HG03060 (cell line): ENCODE data around the gene TAPT1.
"Not testable (repeated sequence)": the region's sequence is repeated elsewhere in the genome, so short reads cannot be mapped to it uniquely, and the experiment has no call there.

Source experiments
- ATAC-seq: cut with Tn5 transposase; IDR thresholded peaks from one replicate; pipeline ENCODE4 v1.9.1; 2021; ENCODE audit warnings: low read depth, moderate number of reproducible peaks; ENCODE audit not compliant: unreplicated experiment

The TAPT1 gene

GRCh38 chr4:16187455-16187854, 38.8 kb downstream of the TAPT1 start:
- no peak for ATAC-seq

- ATAC-seq: no peak
Measured at GRCh38 chr4:16186986-16187385, 39.3 kb downstream of the TAPT1 start.

- no peak for ATAC-seq
Measured at GRCh38 chr4:16183604-16184003, 42.7 kb downstream of the TAPT1 start.

- ATAC-seq: no peak
Measured at GRCh38 chr4:16176621-16177020, 49.6 kb downstream of the TAPT1 start.

GRCh38 chr4:16171831-16172230, 54.4 kb downstream of the TAPT1 start:
- ATAC-seq: no peak

- ATAC-seq: no peak
Measured at GRCh38 chr4:16169490-16169889, 56.8 kb downstream of the TAPT1 start.

GRCh38 chr4:16168710-16169388, 57.4 kb downstream of the TAPT1 start:
- ATAC-seq: no peak

- no peak for ATAC-seq
Measured at GRCh38 chr4:16168144-16168543, 58.1 kb downstream of the TAPT1 start.

- ATAC-seq: no peak
Measured at GRCh38 chr4:16165931-16166330, 60.3 kb downstream of the TAPT1 start.

- no peak for ATAC-seq
Measured at GRCh38 chr4:16162891-16163290, 63.4 kb downstream of the TAPT1 start.

GRCh38 chr4:16161851-16162408, 64.3 kb downstream of the TAPT1 start:
- no peak for ATAC-seq

- no peak for ATAC-seq
Measured at GRCh38 chr4:16160457-16160856, 65.8 kb downstream of the TAPT1 start.

- ATAC-seq: no peak
Measured at GRCh38 chr4:16159286-16159685, 67.0 kb downstream of the TAPT1 start.

- ATAC-seq: no peak
Measured at GRCh38 chr4:16158504-16158852, 67.8 kb downstream of the TAPT1 start.

GRCh38 chr4:16157609-16158503, 68.4 kb downstream of the TAPT1 start:
- ATAC-seq: no peak

- no peak for ATAC-seq
Measured at GRCh38 chr4:16155528-16156169, 70.6 kb downstream of the TAPT1 start.

- no peak for ATAC-seq
Measured at GRCh38 chr4:16154451-16154850, 71.8 kb downstream of the TAPT1 start.

GRCh38 chr4:16150716-16151115, 75.6 kb downstream of the TAPT1 start:
- ATAC-seq: no peak

GRCh38 chr4:16144913-16145312, 81.4 kb downstream of the TAPT1 start:
- ATAC-seq: not testable (repeated sequence)

GRCh38 chr4:16142598-16143310, 83.5 kb downstream of the TAPT1 start:
- ATAC-seq: no peak

- ATAC-seq: no peak
Measured at GRCh38 chr4:16140879-16141249, 85.4 kb downstream of the TAPT1 start.
